ENCODE measurements around the gene RPLP1. TPM values are rescaled to one million over a fixed set of nuclear protein-coding genes. Genes with fewer than 3 reads are reported as not detected.

Gene RPLP1
- total and polyA plus RNA-seq, 7 experiments from 2014 or later, result 1,719 to 3,527 (median 2,508) TPM

DNA sequence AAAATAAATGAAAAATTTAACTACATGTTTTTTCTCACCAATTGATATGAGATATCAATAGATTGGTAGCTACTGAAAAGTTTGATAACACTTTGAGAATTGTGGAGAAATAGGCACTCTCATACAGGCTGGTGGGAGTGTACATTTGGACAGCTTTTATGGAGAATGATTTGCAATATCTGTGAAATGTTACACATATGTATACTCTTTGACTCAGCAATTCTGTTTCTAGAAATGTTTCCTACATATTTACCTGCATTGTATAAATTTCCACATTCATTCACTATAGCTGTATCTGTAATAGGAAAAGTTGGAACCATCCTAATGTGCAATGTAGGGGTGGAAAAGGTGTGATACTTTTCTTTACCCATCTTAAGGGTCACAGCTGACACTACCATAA is 40.3 kb upstream of the RPLP1 start:
- no peak overlapping the region for H3K4me3 ChIP-seq (ENCODE audit: low read length)
- H3K4me3 Mint-ChIP-seq, result no peak overlapping the region
- H3K27me3 ChIP-seq (ENCODE audit: control insufficient read depth in 2 of 2, insufficient read depth in 2 of 2, low read length in 2 of 2), result peaks cover 0 to 9% of the 10 kb centered on the region in 2 donors
- intact Hi-C loops (cut with micrococcal nuclease), result loop anchor here (10.0 kb wide), 2 partner anchors 597 to 1137 kb away; partner anchors contain the start of gene FEM1B (in 2 of the 2)
- ChIA-PET CTCF (interaction anchor here (1.4 kb wide), 1 partner anchor 41 kb away, joined by 4 read pairs; the partner anchor contains the start of gene RPLP1), POLR2A (no interaction called here)
- H3K4me1 ChIP-seq (ENCODE audit: control insufficient read depth in 2 of 2, insufficient read depth in 2 of 2, low read length in 2 of 2), result peaks cover 0 to 4% of the 10 kb centered on the region in 2 donors
- peaks cover 0 to 2% (median 0%) of the 10 kb centered on the region in 5 donors for H3K36me3 Mint-ChIP-seq
- peaks cover 0 to 2% (median 0%) of the 10 kb centered on the region in 11 donors for H3K9me3 Mint-ChIP-seq
- H3K27ac Mint-ChIP-seq, result no peak overlapping the region
- no peaks in the 10 kb centered on the region for H3K9me3 ChIP-seq (ENCODE audit: control insufficient read depth in 2 of 3, low read length in 3 of 3)
- ATAC-seq (no peak), DNase-seq (no peak)
- H3K36me3 ChIP-seq (ENCODE audit: control insufficient read depth in 2 of 3, insufficient read depth in 3 of 3, low read length in 3 of 3), result no peaks in the 10 kb centered on the region
- peaks cover 4 to 24% (median 12%) of the 10 kb centered on the region in 5 donors for H3K27me3 Mint-ChIP-seq
- peaks cover 0 to 24% (median 7%) of the 10 kb centered on the region in 7 donors for H3K4me1 Mint-ChIP-seq
- no peak overlapping the region for H3K27ac ChIP-seq (ENCODE audit: low read depth, low read length)

DNA sequence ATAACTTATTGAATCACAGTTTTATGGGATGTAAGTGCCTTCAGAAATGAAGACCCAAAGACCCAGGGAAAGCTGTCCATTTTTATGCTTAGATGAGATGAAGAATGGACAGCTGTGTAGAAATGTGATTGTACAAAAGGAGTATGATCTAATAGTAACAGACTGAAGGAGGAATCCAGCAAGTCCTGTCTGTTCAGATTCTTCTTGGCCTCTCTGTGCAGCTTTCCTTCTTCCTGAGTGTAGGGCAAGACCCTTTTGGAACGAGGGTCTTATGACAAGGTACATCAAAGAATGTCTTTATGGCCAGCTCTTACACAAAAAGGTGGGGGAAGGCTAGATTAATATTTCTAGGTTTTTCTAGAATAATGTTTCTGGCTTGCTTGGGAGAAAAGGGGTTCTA is 39.9 kb upstream of the RPLP1 start:
- DNase-seq (no peak), ATAC-seq (no peak)
- Histone ChIP-seq H3K27me3 (ENCODE audit: control insufficient read depth in 2 of 2, insufficient read depth in 2 of 2, low read length in 2 of 2) (peaks cover 0 to 9% of the 10 kb centered on the region in 2 donors), H3K4me3 (ENCODE audit: low read length) (no peak overlapping the region), H3K9me3 (ENCODE audit: control insufficient read depth in 2 of 3, low read length in 3 of 3) (no peaks in the 10 kb centered on the region), H3K27ac (ENCODE audit: low read depth, low read length) (no peak overlapping the region), H3K36me3 (ENCODE audit: control insufficient read depth in 2 of 3, insufficient read depth in 3 of 3, low read length in 3 of 3) (no peaks in the 10 kb centered on the region), H3K4me1 (ENCODE audit: control insufficient read depth in 2 of 2, insufficient read depth in 2 of 2, low read length in 2 of 2) (peaks cover 0 to 4% of the 10 kb centered on the region in 2 donors)
- H3K27me3 Mint-ChIP-seq, result peaks cover 4 to 26% (median 10%) of the 10 kb centered on the region in 5 donors
- peaks cover 0 to 5% (median 0%) of the 10 kb centered on the region in 5 donors for H3K36me3 Mint-ChIP-seq
- ChIA-PET CTCF (interaction anchor here (1.4 kb wide), 1 partner anchor 41 kb away, joined by 4 read pairs; the partner anchor contains the start of gene RPLP1), POLR2A (no interaction called here)
- peaks cover 0 to 2% (median 0%) of the 10 kb centered on the region in 11 donors for H3K9me3 Mint-ChIP-seq
- intact Hi-C loops (cut with micrococcal nuclease), result loop anchor here (10.0 kb wide), 2 partner anchors 598 to 1138 kb away; partner anchors contain the start of gene FEM1B (in 2 of the 2)
- H3K4me1 Mint-ChIP-seq, result peaks cover 0 to 29% (median 7%) of the 10 kb centered on the region in 7 donors
- peak overlapping the region in 1 of 9 donors; percentile 25 for H3K27ac Mint-ChIP-seq
- no peak overlapping the region for H3K4me3 Mint-ChIP-seq

DNA sequence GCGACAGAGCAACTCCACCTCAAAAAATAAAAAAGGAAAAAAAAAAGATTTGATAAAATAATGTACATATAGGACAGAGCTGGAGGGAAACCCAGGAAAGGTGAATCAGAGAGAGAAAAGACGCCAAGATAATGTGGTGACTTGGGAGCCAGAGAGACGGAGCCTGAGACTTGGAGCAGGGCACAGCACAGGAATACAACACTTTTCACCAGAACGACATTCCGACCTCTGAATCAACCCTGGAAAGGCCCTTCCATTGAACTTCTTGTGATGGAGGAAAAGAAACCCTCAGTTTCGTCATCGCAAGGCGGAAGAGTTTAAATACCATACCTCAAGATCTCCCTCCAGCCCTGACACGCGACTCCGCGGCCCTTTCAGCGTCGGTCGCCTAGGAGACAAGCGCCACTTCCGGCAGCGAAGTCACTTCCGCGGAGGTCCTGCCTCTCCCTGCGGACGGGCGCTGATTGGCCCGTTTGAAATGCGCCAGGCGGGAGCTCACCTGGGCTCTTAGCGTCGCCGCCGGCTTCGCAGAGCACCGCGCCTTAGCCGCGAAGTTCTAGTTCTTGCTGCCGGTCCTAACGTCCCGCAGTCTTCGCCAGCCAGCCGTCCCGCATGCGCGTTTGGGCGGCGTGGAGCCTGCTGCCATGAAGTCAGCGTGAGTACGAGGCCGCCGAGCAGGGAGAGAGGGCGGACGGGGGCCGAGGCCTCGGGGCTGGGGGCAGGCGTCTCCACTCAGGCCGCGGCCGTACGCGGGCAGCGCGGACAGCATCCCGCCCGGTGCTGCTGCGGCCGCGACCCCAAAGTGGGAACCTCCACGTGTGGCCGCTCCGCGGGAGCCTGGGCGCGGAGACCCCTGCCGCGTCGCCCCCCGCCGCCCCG is 38.6 kb upstream of the RPLP1 start, which contains the start of gene KIF23:
TSS of gene KIF23 (plus strand) at position 528 of the 879 bp plus-strand sequence. CDS start at position 645, 117 bp downstream.
- Histone ChIP-seq H3K36me3 (ENCODE audit: control insufficient read depth in 2 of 3, insufficient read depth in 3 of 3, low read length in 3 of 3) (no peaks in the 10 kb centered on the region), H3K4me1 (ENCODE audit: control insufficient read depth in 2 of 2, insufficient read depth in 2 of 2, low read length in 2 of 2) (peaks cover 0 to 4% of the 10 kb centered on the region in 2 donors), H3K27me3 (ENCODE audit: control insufficient read depth in 2 of 2, insufficient read depth in 2 of 2, low read length in 2 of 2) (peaks cover 0 to 9% of the 10 kb centered on the region in 2 donors), H3K9me3 (ENCODE audit: control insufficient read depth in 2 of 3, low read length in 3 of 3) (no peaks in the 10 kb centered on the region), H3K4me3 (ENCODE audit: low read length) (peak within 1 kb of the TSS; percentile 66), H3K27ac (ENCODE audit: low read depth, low read length) (no peak within 1 kb of the TSS)
- H3K4me1 Mint-ChIP-seq, result peaks cover 0 to 36% (median 7%) of the 10 kb centered on the region in 7 donors
- intact Hi-C loops (cut with micrococcal nuclease), result loop anchor here (1.0 to 10.0 kb wide), 8 partner anchors 38 to 1139 kb away; partner anchors contain the start of genes FEM1B (in 2 of the 2), GLCE (in 2 of the 2) and RPLP1 (in 2 of the 2)
- peak within 1 kb of the TSS; percentile 81 to 88 (median 86) for H3K4me3 Mint-ChIP-seq
- peaks cover 8 to 22% (median 10%) of the 10 kb centered on the region in 5 donors for H3K27me3 Mint-ChIP-seq
- DNase-seq (peak; percentile 84 to 93 (median 90)), ATAC-seq (peak; percentile 98)
- ChIA-PET CTCF (interaction anchor here (0.6 to 1.0 kb wide), 2 partner anchors 34 to 59 kb away, joined by 3 to 5 read pairs; no protein-coding TSS in a partner anchor), POLR2A (interaction anchor here (0.7 to 2.2 kb wide), 4 partner anchors 38 to 1114 kb away, joined by 3 to 15 read pairs (median 3); partner anchors contain the start of gene RPLP1)
- peaks cover 0 to 12% (median 0%) of the 10 kb centered on the region in 5 donors for H3K36me3 Mint-ChIP-seq
- peak within 1 kb of the TSS in 7 of 9 donors; percentile 34 to 86 (median 78) for H3K27ac Mint-ChIP-seq
- peaks cover 0 to 2% (median 0%) of the 10 kb centered on the region in 11 donors for H3K9me3 Mint-ChIP-seq

DNA sequence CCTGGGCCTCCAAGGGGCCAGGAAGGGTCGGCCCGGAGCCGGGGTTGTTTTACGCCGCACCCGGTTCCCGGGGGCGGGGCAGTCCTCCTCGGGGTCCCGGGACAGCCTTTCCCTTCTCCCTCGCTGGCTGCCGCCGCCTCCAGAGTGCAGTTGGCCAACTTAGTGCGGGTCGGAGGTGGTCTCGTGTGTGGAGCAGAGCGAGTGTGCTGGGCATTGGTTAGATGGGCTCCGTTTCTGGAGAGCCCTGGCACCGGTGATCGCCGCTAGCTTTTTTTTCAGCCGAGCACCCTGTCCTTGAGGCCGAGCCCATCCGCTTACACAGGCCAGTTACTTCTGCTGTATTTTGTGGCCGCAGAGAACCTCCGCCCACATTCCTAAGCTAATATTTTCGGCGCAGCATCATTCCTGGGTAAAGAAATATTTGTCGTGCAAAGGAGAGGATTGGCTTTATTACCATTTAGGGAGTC is 37.9 kb upstream of the RPLP1 start:
- H3K27me3 Mint-ChIP-seq, result peaks cover 6 to 22% (median 10%) of the 10 kb centered on the region in 5 donors
- H3K4me1 ChIP-seq (ENCODE audit: control insufficient read depth in 2 of 2, insufficient read depth in 2 of 2, low read length in 2 of 2), result peaks cover 0 to 4% of the 10 kb centered on the region in 2 donors
- H3K27me3 ChIP-seq (ENCODE audit: control insufficient read depth in 2 of 2, insufficient read depth in 2 of 2, low read length in 2 of 2), result peaks cover 0 to 9% of the 10 kb centered on the region in 2 donors
- H3K27ac Mint-ChIP-seq, result peak overlapping the region in 1 of 9 donors; percentile 53
- intact Hi-C loops (cut with micrococcal nuclease), result loop anchor here (1.0 to 10.0 kb wide), 8 partner anchors 38 to 1140 kb away; partner anchors contain the start of genes FEM1B (in 2 of the 2), GLCE (in 2 of the 2) and RPLP1 (in 2 of the 2)
- peaks cover 0 to 18% (median 0%) of the 10 kb centered on the region in 5 donors for H3K36me3 Mint-ChIP-seq
- ATAC-seq (peak; percentile 3), DNase-seq (peak in 3 of 9 donors; percentile 1 to 55 (median 14))
- H3K4me3 Mint-ChIP-seq, result peak overlapping the region; percentile 37 to 87 (median 63)
- H3K9me3 Mint-ChIP-seq, result peaks cover 0 to 2% (median 0%) of the 10 kb centered on the region in 11 donors
- H3K27ac ChIP-seq (ENCODE audit: low read depth, low read length), result no peak overlapping the region
- POLR2A ChIA-PET, result interaction anchor here (0.6 to 2.2 kb wide), 4 partner anchors 37 to 1216 kb away, joined by 3 to 15 read pairs (median 3); partner anchors contain the start of gene RPLP1
- CTCF ChIA-PET, result interaction anchor here (1.0 kb wide), 1 partner anchor 33 kb away, joined by 5 read pairs; no protein-coding TSS in a partner anchor
- H3K4me1 Mint-ChIP-seq, result peaks cover 0 to 41% (median 7%) of the 10 kb centered on the region in 7 donors
- H3K4me3 ChIP-seq (ENCODE audit: low read length), result peak overlapping the region; percentile 66
- no peaks in the 10 kb centered on the region for H3K9me3 ChIP-seq (ENCODE audit: control insufficient read depth in 2 of 3, low read length in 3 of 3)
- no peaks in the 10 kb centered on the region for H3K36me3 ChIP-seq (ENCODE audit: control insufficient read depth in 2 of 3, insufficient read depth in 3 of 3, low read length in 3 of 3)

DNA sequence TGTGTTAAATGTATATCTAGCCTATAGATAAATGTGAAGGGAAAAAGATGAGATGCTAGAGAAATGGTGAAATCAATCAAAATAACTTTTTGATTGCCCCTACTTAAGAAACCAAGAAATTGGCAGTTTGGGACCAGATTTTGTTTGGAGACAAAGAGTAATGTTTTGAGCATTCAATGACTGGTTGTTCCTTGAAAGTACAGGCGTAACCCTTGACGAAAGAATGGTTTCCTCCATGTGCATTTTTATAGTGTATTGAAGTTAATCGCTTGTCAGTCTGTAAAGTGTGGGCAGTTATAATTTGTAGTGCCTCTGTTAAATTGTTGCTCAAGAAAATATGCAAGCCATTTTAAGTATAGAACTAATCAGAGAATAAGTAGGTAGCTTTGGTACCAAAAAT is 37.2 kb upstream of the RPLP1 start:
- CTCF ChIA-PET, result no interaction called here
- no peaks in the 10 kb centered on the region for H3K36me3 ChIP-seq (ENCODE audit: control insufficient read depth in 2 of 3, insufficient read depth in 3 of 3, low read length in 3 of 3)
- peaks cover 5 to 22% (median 10%) of the 10 kb centered on the region in 5 donors for H3K27me3 Mint-ChIP-seq
- DNase-seq (no peak), ATAC-seq (no peak)
- POLR2A ChIA-PET, result interaction anchor here (0.6 to 2.2 kb wide), 2 partner anchors 37 to 1215 kb away, joined by 3 to 15 read pairs; partner anchors contain the start of gene RPLP1
- H3K4me3 Mint-ChIP-seq, result peak overlapping the region in 6 of 10 donors; percentile 37 to 84 (median 60)
- intact Hi-C loops (cut with micrococcal nuclease), result loop anchor here (2.0 to 10.0 kb wide), 4 partner anchors 255 to 1141 kb away; partner anchors contain the start of genes FEM1B (in 2 of the 2) and GLCE (in 1 of the 2)
- H3K27ac ChIP-seq (ENCODE audit: low read depth, low read length), result no peak overlapping the region
- peaks cover 0 to 4% of the 10 kb centered on the region in 2 donors for H3K4me1 ChIP-seq (ENCODE audit: control insufficient read depth in 2 of 2, insufficient read depth in 2 of 2, low read length in 2 of 2)
- peaks cover 0 to 9% of the 10 kb centered on the region in 2 donors for H3K27me3 ChIP-seq (ENCODE audit: control insufficient read depth in 2 of 2, insufficient read depth in 2 of 2, low read length in 2 of 2)
- H3K4me1 Mint-ChIP-seq, result peaks cover 0 to 41% (median 7%) of the 10 kb centered on the region in 7 donors
- peak overlapping the region in 1 of 9 donors; percentile 16 for H3K27ac Mint-ChIP-seq
- H3K9me3 Mint-ChIP-seq, result peaks cover 0 to 2% (median 0%) of the 10 kb centered on the region in 11 donors
- H3K9me3 ChIP-seq (ENCODE audit: control insufficient read depth in 2 of 3, low read length in 3 of 3), result no peaks in the 10 kb centered on the region
- no peak overlapping the region for H3K4me3 ChIP-seq (ENCODE audit: low read length)
- peaks cover 0 to 20% (median 0%) of the 10 kb centered on the region in 5 donors for H3K36me3 Mint-ChIP-seq

Data from naive thymus-derived CD4-positive, alpha-beta T cell (primary cell).